CD14-positive monocyte (primary cell): ENCODE data around the gene KCNE4. TPM values are rescaled to one million over a fixed set of nuclear protein-coding genes. Genes with fewer than 3 reads are reported as not detected.

ENCODE experiments used
- DNase-seq, 3 donors: peaks; one replicate each; pipeline ENCODE4 v3.0.0-alpha.2; 2011 to 2022
- H2AFZ ChIP-seq: 2 replicates; pipeline ENCODE4 v1.6.0; 2012; ENCODE audit warnings: mild to moderate bottlenecking, low read depth, low read length, inconsistent platforms; ENCODE audit not compliant: insufficient read depth, poor library complexity, severe bottlenecking
- H3K27ac ChIP-seq, 2 donors: 1 replicate in 1 of 2; 2 replicates in 1 of 2; pipeline ENCODE4 v1.5.1; 2012 to 2013; ENCODE audit warnings: low read length in 2 of 2, control low read depth in 1 of 2, inconsistent platforms in 1 of 2, low read depth in 1 of 2, mild to moderate bottlenecking in 1 of 2
- H3K27me3 ChIP-seq, 2 donors: one replicate each; pipeline versions ENCODE4 v1.6.0 to v1.6.1; 2011 to 2013; ENCODE audit warnings: low read length in 2 of 2; ENCODE audit not compliant: control insufficient read depth in 2 of 2, insufficient read depth in 2 of 2
- H3K36me3 ChIP-seq, 2 donors: replicated peaks in 1 of 2; 1 replicate in 1 of 2; 2 replicates in 1 of 2; pipeline versions ENCODE4 v1.5.1 to v1.6.1; 2012 to 2013; ENCODE audit warnings: low read length in 2 of 2, control low read depth in 1 of 2, inconsistent platforms in 1 of 2, mild to moderate bottlenecking in 1 of 2; ENCODE audit not compliant: insufficient read depth in 2 of 2, control insufficient read depth in 1 of 2
- H3K4me1 ChIP-seq, 2 donors: 1 replicate in 1 of 2; 2 replicates in 1 of 2; pipeline versions ENCODE4 v1.5.1 to v1.6.1; 2012 to 2013; ENCODE audit warnings: low read length in 2 of 2, control low read depth in 1 of 2, inconsistent platforms in 1 of 2, mild to moderate bottlenecking in 1 of 2, moderate library complexity in 1 of 2; ENCODE audit not compliant: insufficient read depth in 2 of 2, control insufficient read depth in 1 of 2
- H3K4me2 ChIP-seq: replicated peaks from 2 replicates; pipeline ENCODE3; 2012; ENCODE audit warnings: low read length, moderate library complexity, mild to moderate bottlenecking; ENCODE audit not compliant: poor library complexity, severe bottlenecking; ENCODE audit errors: extremely low read depth
- H3K4me3 ChIP-seq, 3 experiments: fragments of 200-600 bp in 1 of 3; sonication (generic) in 1 of 3; replicated peaks in 1 of 3; 1 replicate in 2 of 3; 2 replicates in 1 of 3; pipeline ENCODE4 v1.5.1; 2011 to 2013; ENCODE audit warnings: low read length in 3 of 3, mild to moderate bottlenecking in 3 of 3, control low read depth in 2 of 3, low read depth in 2 of 3, inconsistent platforms in 1 of 3, moderate library complexity in 1 of 3
- H3K79me2 ChIP-seq: 2 replicates; pipeline ENCODE4 v1.6.0; 2012; ENCODE audit warnings: mild to moderate bottlenecking, control low read depth, inconsistent platforms, low read length, moderate library complexity; ENCODE audit not compliant: insufficient read depth
- H3K9ac ChIP-seq: 2 replicates; pipeline ENCODE4 v1.6.0; 2017; ENCODE audit warnings: low read length, mild to moderate bottlenecking; ENCODE audit not compliant: insufficient read depth, poor library complexity, severe bottlenecking
- H3K9me3 ChIP-seq, 2 donors: replicated peaks in 1 of 2; 1 replicate in 1 of 2; 2 replicates in 1 of 2; pipeline versions ENCODE4 v1.5.1 to v1.6.1; 2012 to 2013; ENCODE audit warnings: low read length in 2 of 2, control low read depth in 1 of 2; ENCODE audit not compliant: control insufficient read depth in 1 of 2, insufficient read depth in 1 of 2
- H4K20me1 ChIP-seq: 2 replicates; pipeline ENCODE4 v1.6.0; 2012; ENCODE audit warnings: mild to moderate bottlenecking, low read length, control low read depth, moderate library complexity; ENCODE audit not compliant: insufficient read depth
- H3K27ac Mint-ChIP-seq, 7 donors: one replicate each; pipeline ENCODE4 v1.8.0; 2020; ENCODE audit warnings: mild to moderate bottlenecking in 7 of 7, mixed read lengths in 7 of 7, moderate library complexity in 6 of 7, inconsistent platforms in 2 of 7
- H3K27me3 Mint-ChIP-seq, 3 donors: one replicate each; pipeline ENCODE4 v1.8.0; 2021 to 2022; ENCODE audit warnings: low read depth in 3 of 3, mild to moderate bottlenecking in 3 of 3, mixed read lengths in 3 of 3, moderate library complexity in 3 of 3, inconsistent platforms in 1 of 3
- H3K36me3 Mint-ChIP-seq, 2 donors: one replicate each; pipeline ENCODE4 v1.8.0; 2020; ENCODE audit warnings: mixed read lengths in 2 of 2, inconsistent platforms in 1 of 2, mild to moderate bottlenecking in 1 of 2
- H3K4me1 Mint-ChIP-seq: one replicate; pipeline ENCODE4 v1.8.0; 2020; ENCODE audit warnings: mild to moderate bottlenecking, mixed read lengths
- H3K4me3 Mint-ChIP-seq, 2 donors: one replicate each; pipeline ENCODE4 v1.8.0; 2020; ENCODE audit warnings: mild to moderate bottlenecking in 2 of 2, mixed read lengths in 2 of 2, moderate library complexity in 1 of 2
- H3K9me3 Mint-ChIP-seq, 7 donors: one replicate each; pipeline ENCODE4 v1.8.0; 2020 to 2022; ENCODE audit warnings: mixed read lengths in 7 of 7, mild to moderate bottlenecking in 6 of 7, moderate library complexity in 6 of 7, inconsistent platforms in 2 of 7
- CTCF ChIP-seq: fragments of 200-600 bp; IDR thresholded peaks from one replicate; pipeline ENCODE4 v1.8.0; 2022; ENCODE audit warnings: antibody characterized with exemption, mild to moderate bottlenecking
- WGBS: methylation state at CpG from one replicate; pipeline ENCODE4 v1.1.5; 2013; ENCODE audit warnings: missing lambda C conversion rate; ENCODE audit not compliant: insufficient coverage; 5-methylcytosine and 5-hydroxymethylcytosine counted together
- intact Hi-C, 2 donors: fragments of 100-400 bp; cut with micrococcal nuclease; formaldehyde crosslinking; loops; one replicate each; pipeline versions ENCODE4 v1.15.0 to v1.15.1; 2023
- polyA plus RNA-seq, 3 donors: library from polyadenylated mRNA; depleted of rRNA in 1 of 3; unstranded in 2 of 3; stranded (reverse) in 1 of 3; fragments of 300-500 nt in 2 of 3; fragments of >200 nt in 1 of 3; fragmentation: Illumina TruSeq in 2 of 3; gene quantifications; 1 replicate in 2 of 3; 2 replicates in 1 of 3; pipeline ENCODE4 v1.2.3, GENCODE V29; 2012 to 2021

Gene KCNE4
- polyA plus RNA-seq, 3 donors: not detected

DNA sequence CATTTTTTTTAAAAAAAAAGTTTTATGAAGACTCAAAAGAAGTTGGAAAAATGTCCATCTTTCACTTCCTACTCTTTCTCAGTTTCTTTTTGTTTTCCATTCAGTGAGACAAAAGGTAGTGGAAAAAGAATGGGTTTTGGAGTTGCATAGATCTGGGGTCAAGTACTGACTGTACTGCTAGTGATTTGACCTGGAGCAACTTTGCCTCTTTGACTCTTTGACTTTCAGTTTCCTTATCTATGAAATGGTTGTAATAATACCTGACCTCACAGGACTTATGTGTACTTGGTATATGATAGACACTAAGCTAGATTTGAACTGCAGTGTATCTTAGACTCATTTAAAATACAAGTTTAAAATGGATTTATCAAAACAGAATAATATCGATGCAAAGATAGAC, 3.5 kb upstream of the KCNE4 start:
- Mint-ChIP-seq H3K4me3 (no peak overlapping the region), H3K27me3 (peaks cover 2 to 6% (median 3%) of the 10 kb centered on the region in 3 donors), H3K4me1 (peaks cover 27% of the 10 kb centered on the region), H3K9me3 (peaks cover 0 to 2% (median 0%) of the 10 kb centered on the region in 7 donors), H3K27ac (no peak overlapping the region), H3K36me3 (no peaks in the 10 kb centered on the region)
- Histone ChIP-seq H3K79me2 (no peaks in the 10 kb centered on the region), H3K36me3 (no peaks in the 10 kb centered on the region), H3K27me3 (no peaks in the 10 kb centered on the region), H3K4me2 (no peak overlapping the region), H3K9me3 (no peaks in the 10 kb centered on the region), H3K4me1 (peaks cover 11 to 13% of the 10 kb centered on the region in 2 donors), H4K20me1 (no peaks in the 10 kb centered on the region), H3K4me3 (no peak overlapping the region), H3K27ac (no peak overlapping the region), H3K9ac (no peak overlapping the region), H2AFZ (no peak overlapping the region)
- WGBS: no CpG with 5 or more reads among the region's 1 CpG
- DNase-seq: no peak
- intact Hi-C loops: no loop called here
- TF ChIP-seq CTCF: no peak

GRCh38 chr2:223049356-223049755, 2.6 kb upstream of the KCNE4 start:
- Histone ChIP-seq H4K20me1 (no peaks in the 10 kb centered on the region), H3K4me2 (no peak overlapping the region), H3K9me3 (no peaks in the 10 kb centered on the region), H3K4me3 (no peak overlapping the region), H3K9ac (no peak overlapping the region), H2AFZ (no peak overlapping the region), H3K27ac (no peak overlapping the region), H3K79me2 (no peaks in the 10 kb centered on the region), H3K4me1 (peaks cover 2 to 8% of the 10 kb centered on the region in 2 donors), H3K27me3 (no peaks in the 10 kb centered on the region), H3K36me3 (no peaks in the 10 kb centered on the region)
- H3K9me3 Mint-ChIP-seq: peaks cover 0 to 2% (median 0%) of the 10 kb centered on the region in 7 donors
- DNase-seq: no peak
- intact Hi-C loops: no loop called here
- TF ChIP-seq CTCF: no peak
- H3K36me3 Mint-ChIP-seq: no peaks in the 10 kb centered on the region
- WGBS: 100% methylated on average over 1 of the region's 4 CpGs
- H3K4me1 Mint-ChIP-seq: peaks cover 27% of the 10 kb centered on the region
- H3K27me3 Mint-ChIP-seq: peaks cover 2 to 6% (median 3%) of the 10 kb centered on the region in 3 donors
- no peak overlapping the region for H3K27ac Mint-ChIP-seq
- H3K4me3 Mint-ChIP-seq: no peak overlapping the region
